ENCODE measurements around the gene MEF2C.

Gene MEF2C

DNA sequence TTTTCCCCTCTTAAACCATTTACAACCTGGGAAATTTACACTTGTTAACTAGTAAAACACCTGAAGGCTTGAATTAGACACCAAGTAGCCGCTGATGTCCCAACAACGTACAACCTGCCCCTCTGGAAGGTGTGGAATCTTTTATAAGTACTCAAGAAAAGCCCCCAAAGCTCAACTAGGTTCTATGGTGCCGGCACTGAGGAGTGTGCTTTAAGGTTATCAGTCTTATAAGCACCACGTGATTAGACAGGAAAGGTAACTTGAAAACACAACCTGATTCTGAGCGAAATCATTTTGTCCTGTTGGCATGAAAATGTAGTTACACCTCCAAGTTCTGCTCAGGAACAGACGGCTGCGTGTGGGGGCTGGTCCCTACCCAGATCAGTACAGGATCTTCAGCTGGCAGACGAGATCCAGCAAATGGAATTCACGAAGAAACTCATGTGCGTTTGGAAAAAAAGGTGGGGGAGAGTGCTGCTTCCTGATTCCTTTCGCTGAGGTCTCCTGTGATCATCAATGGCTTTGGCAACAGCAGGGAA is 195.5 kb downstream of the MEF2C start:
- Histone ChIP-seq H3K4me3 (ENCODE audit: low read length) (no peak overlapping the region), H3K4me1 (ENCODE audit: control insufficient read depth, low read length) (peaks cover 14% of the 10 kb centered on the region), H3K27me3 (ENCODE audit: control insufficient read depth, low read length) (peaks cover 21% of the 10 kb centered on the region), H3K9me3 (ENCODE audit: control insufficient read depth, insufficient read depth, low read length) (no peaks in the 10 kb centered on the region), H3K36me3 (ENCODE audit: control insufficient read depth, low read length) (no peaks in the 10 kb centered on the region; the same call in 1 of the 2 replicates), H3K4me2 (ENCODE audit: low read length) (no peak overlapping the region), H3K9me2 (replicated peaks; ENCODE audit: control insufficient read depth, low read length) (no peaks in the 10 kb centered on the region), H3F3A (ENCODE audit: control insufficient read depth, insufficient read depth) (no peaks in the 10 kb centered on the region), H3K27ac (ENCODE audit: low read depth, low read length) (no peak overlapping the region), H3K79me2 (ENCODE audit: control insufficient read depth, low read length) (no peaks in the 10 kb centered on the region), H4K20me1 (ENCODE audit: control insufficient read depth, insufficient read depth, low read depth, low read length) (no peaks in the 10 kb centered on the region)
- TF ChIP-seq CTCF (IDR thresholded peaks at IDR 0.05; ENCODE audit: low read depth, low read length, poor library complexity, severe bottlenecking) (no peak), EZH2phosphoT487 (IDR thresholded peaks at IDR 0.05; ENCODE audit: borderline replicate concordance, low read length) (no peak)

DNA sequence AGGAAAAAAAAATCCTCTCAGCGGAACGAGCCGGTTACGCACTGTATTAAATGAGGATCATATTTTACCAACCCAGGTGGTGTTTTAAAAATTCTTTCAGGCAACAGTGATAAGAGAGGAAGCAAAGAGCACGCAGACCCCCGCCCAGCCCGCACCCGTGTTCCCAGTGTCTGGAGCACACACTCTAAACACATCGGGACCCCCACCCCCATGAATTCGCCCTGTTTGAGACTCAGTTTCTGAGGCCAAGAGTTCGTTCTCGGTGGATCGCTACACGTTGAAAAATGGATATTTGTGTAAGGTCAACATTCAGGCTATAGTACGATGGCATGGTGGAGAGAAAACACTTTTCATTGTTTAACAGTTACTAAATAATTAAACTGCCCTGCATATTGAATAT is 196.3 kb downstream of the MEF2C start:
- Histone ChIP-seq H3K36me3 (ENCODE audit: control insufficient read depth, low read length) (no peaks in the 10 kb centered on the region; the same call in 1 of the 2 replicates), H3F3A (ENCODE audit: control insufficient read depth, insufficient read depth) (no peaks in the 10 kb centered on the region), H3K4me3 (ENCODE audit: low read length) (no peak overlapping the region), H4K20me1 (ENCODE audit: control insufficient read depth, insufficient read depth, low read depth, low read length) (no peaks in the 10 kb centered on the region), H3K4me1 (ENCODE audit: control insufficient read depth, low read length) (peaks cover 14% of the 10 kb centered on the region), H3K27ac (ENCODE audit: low read depth, low read length) (no peak overlapping the region), H3K79me2 (ENCODE audit: control insufficient read depth, low read length) (no peaks in the 10 kb centered on the region), H3K9me2 (replicated peaks; ENCODE audit: control insufficient read depth, low read length) (no peaks in the 10 kb centered on the region), H3K27me3 (ENCODE audit: control insufficient read depth, low read length) (peaks cover 13% of the 10 kb centered on the region), H3K9me3 (ENCODE audit: control insufficient read depth, insufficient read depth, low read length) (no peaks in the 10 kb centered on the region), H3K4me2 (ENCODE audit: low read length) (no peak overlapping the region)
- TF ChIP-seq CTCF (IDR thresholded peaks at IDR 0.05; ENCODE audit: low read depth, low read length, poor library complexity, severe bottlenecking): no peak
- no peak for TF ChIP-seq EZH2phosphoT487 (IDR thresholded peaks at IDR 0.05; ENCODE audit: borderline replicate concordance, low read length)

- Histone ChIP-seq H3K4me2 (ENCODE audit: low read length) (no peak overlapping the region), H3K4me3 (ENCODE audit: low read length) (no peak overlapping the region), H3K27me3 (ENCODE audit: control insufficient read depth, low read length) (peaks cover 7% of the 10 kb centered on the region), H3K36me3 (ENCODE audit: control insufficient read depth, low read length) (no peaks in the 10 kb centered on the region; the same call in 1 of the 2 replicates), H3F3A (ENCODE audit: control insufficient read depth, insufficient read depth) (no peaks in the 10 kb centered on the region), H4K20me1 (ENCODE audit: control insufficient read depth, insufficient read depth, low read depth, low read length) (no peaks in the 10 kb centered on the region), H3K9me3 (ENCODE audit: control insufficient read depth, insufficient read depth, low read length) (no peaks in the 10 kb centered on the region), H3K79me2 (ENCODE audit: control insufficient read depth, low read length) (peaks cover 4% of the 10 kb centered on the region; the same call in 1 of the 2 replicates), H3K9me2 (replicated peaks; ENCODE audit: control insufficient read depth, low read length) (no peaks in the 10 kb centered on the region), H3K4me1 (ENCODE audit: control insufficient read depth, low read length) (peaks cover 9% of the 10 kb centered on the region), H3K27ac (ENCODE audit: low read depth, low read length) (no peak overlapping the region)
- no peak for TF ChIP-seq CTCF (IDR thresholded peaks at IDR 0.05; ENCODE audit: low read depth, low read length, poor library complexity, severe bottlenecking)
- TF ChIP-seq EZH2phosphoT487 (IDR thresholded peaks at IDR 0.05; ENCODE audit: borderline replicate concordance, low read length): no peak
Observed at GRCh38 chr5:88685591-88686541, 197.1 kb downstream of the MEF2C start.

Measured in DOHH2 (cell line).